ENCODE results near the gene RMDN2. TPM values are rescaled to one million over a fixed set of nuclear protein-coding genes. Genes with fewer than 3 reads are reported as not detected.
"Not testable (repeated sequence)": the region's sequence is repeated elsewhere in the genome, so short reads cannot be mapped to it uniquely, and the experiment has no call there.

RMDN2 gene
- total and polyA plus RNA-seq, 3 experiments from 2014 or later, result 4.1 to 6.3 (median 4.2) TPM

DNA sequence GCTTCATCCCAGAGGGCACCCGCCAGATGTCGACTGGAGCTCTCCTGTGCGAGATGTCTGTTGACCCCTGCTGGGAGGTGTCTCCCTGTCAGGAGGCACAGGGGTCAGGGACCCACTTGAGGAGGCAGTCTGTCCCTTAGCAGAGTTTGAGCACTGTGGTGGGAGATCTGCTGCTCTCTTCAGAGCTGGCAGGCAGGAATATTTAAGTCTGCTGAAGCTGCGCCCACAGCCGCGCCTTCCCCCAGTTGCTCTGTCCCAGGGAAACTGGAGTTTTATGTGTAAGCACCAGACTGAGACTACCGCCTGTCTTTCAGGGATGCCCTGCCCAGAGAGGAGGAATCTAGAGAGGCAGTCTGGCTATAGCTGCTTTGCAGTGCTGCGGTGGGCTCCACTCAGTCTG, 16.2 kb downstream of the RMDN2 start:
- H3K4me1 ChIP-seq (ENCODE audit: insufficient read depth, low read length); H3K27ac Mint-ChIP-seq; CTCF ChIA-PET; H3K4me3 ChIP-seq (ENCODE audit: low read length); H3K36me3 ChIP-seq (ENCODE audit: insufficient read depth, low read length); H3K4me3 Mint-ChIP-seq; H3K27me3 ChIP-seq (ENCODE audit: insufficient read depth, low read length, poor library complexity, severe bottlenecking); H3K4me1 Mint-ChIP-seq; POLR2A ChIA-PET; DNase-seq; H3K9me3 ChIP-seq (ENCODE audit: low read length); H3K27ac ChIP-seq (ENCODE audit: low read depth, low read length): not testable (repeated sequence)
- H3K36me3 Mint-ChIP-seq, result peaks cover 0 to 38% (median 11%) of the 10 kb centered on the region in 3 donors
- peaks cover 8 to 26% (median 21%) of the 10 kb centered on the region in 5 donors for H3K9me3 Mint-ChIP-seq
- H3K27me3 Mint-ChIP-seq, result peaks cover 0 to 11% of the 10 kb centered on the region in 2 donors

DNA sequence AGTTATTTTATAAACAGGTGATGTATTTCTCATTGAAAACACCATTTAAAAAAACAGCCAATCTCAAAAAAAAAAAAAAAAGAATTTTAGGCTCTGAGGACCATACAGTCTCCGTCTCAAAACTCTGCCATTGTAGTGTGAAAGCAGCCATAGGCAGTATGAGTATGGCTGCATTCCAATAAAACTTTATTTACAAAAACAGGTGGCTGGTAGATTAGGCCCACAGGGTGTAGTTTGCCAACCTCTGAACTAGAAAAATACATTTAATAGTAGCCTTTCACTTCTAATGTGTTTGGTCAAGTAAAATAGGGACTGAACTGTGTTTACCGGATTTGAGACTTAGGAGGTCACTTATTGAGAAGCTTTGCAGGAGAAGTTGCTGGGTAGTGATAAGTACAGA, 19.2 kb downstream of the RMDN2 start:
- H3K4me1 ChIP-seq (ENCODE audit: insufficient read depth, low read length), result no peaks in the 10 kb centered on the region
- Mint-ChIP-seq H3K27me3 (peaks cover 0 to 7% of the 10 kb centered on the region in 2 donors), H3K4me3 (no peak overlapping the region), H3K27ac (no peak overlapping the region), H3K4me1 (peaks cover 0 to 4% (median 0%) of the 10 kb centered on the region in 3 donors), H3K36me3 (peaks cover 0 to 19% (median 4%) of the 10 kb centered on the region in 3 donors), H3K9me3 (peaks cover 0 to 12% (median 8%) of the 10 kb centered on the region in 5 donors)
- no peak overlapping the region for H3K4me3 ChIP-seq (ENCODE audit: low read length)
- no peak for DNase-seq
- no peak overlapping the region for H3K27ac ChIP-seq (ENCODE audit: low read depth, low read length)
- H3K9me3 ChIP-seq (ENCODE audit: low read length), result no peaks in the 10 kb centered on the region
- CTCF ChIA-PET, result no interaction called here
- H3K36me3 ChIP-seq (ENCODE audit: insufficient read depth, low read length), result no peaks in the 10 kb centered on the region
- POLR2A ChIA-PET, result no interaction called here
- H3K27me3 ChIP-seq (ENCODE audit: insufficient read depth, low read length, poor library complexity, severe bottlenecking), result no peaks in the 10 kb centered on the region

DNA sequence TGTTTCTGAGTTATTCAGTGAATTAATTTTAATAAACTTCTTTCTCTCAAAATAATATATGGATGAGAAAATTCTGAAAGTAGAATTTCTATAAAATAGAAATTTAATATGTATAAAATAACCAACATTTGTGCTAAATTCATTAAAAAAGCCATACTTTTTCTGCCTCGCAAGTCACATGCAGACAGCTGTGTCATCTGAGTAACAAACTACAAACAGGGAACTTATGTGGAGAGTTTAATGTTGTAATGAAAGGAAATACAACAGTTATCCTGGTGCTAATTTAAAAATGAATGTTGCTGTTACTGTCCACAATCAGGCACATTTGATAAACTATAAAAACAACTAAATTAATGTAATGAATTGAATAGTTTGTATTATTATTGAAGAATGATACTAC, 22.2 kb downstream of the RMDN2 start:
- Mint-ChIP-seq H3K4me3 (no peak overlapping the region), H3K27me3 (peaks cover 0 to 2% of the 10 kb centered on the region in 2 donors), H3K27ac (no peak overlapping the region), H3K36me3 (peaks cover 0 to 3% (median 0%) of the 10 kb centered on the region in 3 donors), H3K9me3 (no peaks in the 10 kb centered on the region), H3K4me1 (no peaks in the 10 kb centered on the region)
- CTCF ChIA-PET, result no interaction called here
- H3K9me3 ChIP-seq (ENCODE audit: low read length), result no peaks in the 10 kb centered on the region
- POLR2A ChIA-PET, result no interaction called here
- H3K27ac ChIP-seq (ENCODE audit: low read depth, low read length), result no peak overlapping the region
- H3K27me3 ChIP-seq (ENCODE audit: insufficient read depth, low read length, poor library complexity, severe bottlenecking), result no peaks in the 10 kb centered on the region
- DNase-seq, result no peak
- no peaks in the 10 kb centered on the region for H3K4me1 ChIP-seq (ENCODE audit: insufficient read depth, low read length)
- H3K36me3 ChIP-seq (ENCODE audit: insufficient read depth, low read length), result no peaks in the 10 kb centered on the region
- no peak overlapping the region for H3K4me3 ChIP-seq (ENCODE audit: low read length)

DNA sequence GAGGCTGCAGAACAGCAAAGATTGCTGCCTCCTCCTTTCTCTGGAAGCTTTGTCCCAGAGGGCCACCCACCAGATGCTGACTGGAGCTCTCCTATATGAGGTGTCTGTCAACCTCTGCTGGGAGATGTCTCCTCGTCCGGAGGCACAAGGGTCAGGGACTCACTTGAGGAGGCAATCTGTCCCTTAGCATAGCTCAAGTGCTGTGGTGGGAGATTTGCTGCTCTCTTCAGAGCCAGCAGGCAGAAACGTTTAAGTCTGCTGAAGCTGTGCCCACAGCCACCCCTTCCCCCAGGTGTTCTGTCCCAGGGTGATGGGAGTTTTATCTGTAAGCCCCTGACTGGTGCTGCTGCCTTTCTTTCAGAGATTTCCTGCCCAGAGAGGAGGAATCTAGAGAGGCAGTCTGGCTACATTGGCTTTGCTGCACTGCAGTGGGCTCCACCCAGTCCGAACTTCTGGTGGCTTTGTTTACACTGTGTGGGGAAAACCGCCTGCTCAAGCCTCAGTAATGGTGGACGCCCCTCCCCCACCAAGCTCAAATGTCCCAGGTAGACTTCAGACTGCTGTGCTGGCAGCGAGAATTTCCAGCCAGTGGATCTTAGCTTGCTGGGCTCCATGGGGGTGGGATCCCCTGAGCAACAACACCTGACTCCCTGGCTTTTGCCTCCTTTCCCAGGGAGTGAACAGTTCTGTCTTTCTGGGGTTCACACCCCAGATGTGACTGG, 37.1 kb downstream of the RMDN2 start:
- H3K4me3 ChIP-seq (ENCODE audit: low read length); H3K27me3 ChIP-seq (ENCODE audit: insufficient read depth, low read length, poor library complexity, severe bottlenecking); H3K9me3 ChIP-seq (ENCODE audit: low read length); H3K4me1 ChIP-seq (ENCODE audit: insufficient read depth, low read length); H3K27ac ChIP-seq (ENCODE audit: low read depth, low read length); H3K4me3 Mint-ChIP-seq; DNase-seq; POLR2A ChIA-PET; CTCF ChIA-PET; H3K27ac Mint-ChIP-seq; H3K4me1 Mint-ChIP-seq; H3K36me3 ChIP-seq (ENCODE audit: insufficient read depth, low read length): not testable (repeated sequence)
- H3K36me3 Mint-ChIP-seq, result peaks cover 7 to 69% (median 16%) of the 10 kb centered on the region in 3 donors
- peaks cover 6 to 25% of the 10 kb centered on the region in 2 donors for H3K27me3 Mint-ChIP-seq
- peaks cover 16 to 52% (median 29%) of the 10 kb centered on the region in 5 donors for H3K9me3 Mint-ChIP-seq

DNA sequence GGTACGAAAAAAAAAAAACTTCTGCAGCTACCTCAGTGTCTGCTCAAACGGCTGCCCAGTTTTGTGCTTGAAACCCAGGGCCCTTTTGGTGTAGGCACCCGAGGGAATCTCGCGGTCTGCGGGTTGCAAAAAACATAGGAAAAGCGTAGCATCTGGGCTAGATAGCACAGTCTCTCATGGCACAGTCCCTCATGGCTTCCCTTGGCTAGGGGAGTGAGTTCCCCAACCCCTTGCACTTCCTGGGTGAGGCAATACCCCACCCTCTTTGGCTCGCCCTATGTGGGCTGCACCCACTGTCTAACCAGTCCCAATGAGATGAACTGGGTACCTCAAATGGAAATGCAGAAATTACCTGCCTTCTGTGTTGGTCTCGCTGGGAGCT, 37.6 kb downstream of the RMDN2 start:
- DNase-seq; H3K27ac Mint-ChIP-seq; H3K27me3 ChIP-seq (ENCODE audit: insufficient read depth, low read length, poor library complexity, severe bottlenecking); H3K4me3 ChIP-seq (ENCODE audit: low read length); H3K9me3 ChIP-seq (ENCODE audit: low read length); POLR2A ChIA-PET; H3K27ac ChIP-seq (ENCODE audit: low read depth, low read length); H3K4me1 Mint-ChIP-seq; CTCF ChIA-PET; H3K4me3 Mint-ChIP-seq; H3K4me1 ChIP-seq (ENCODE audit: insufficient read depth, low read length); H3K36me3 ChIP-seq (ENCODE audit: insufficient read depth, low read length): not testable (repeated sequence)
- peaks cover 6 to 25% of the 10 kb centered on the region in 2 donors for H3K27me3 Mint-ChIP-seq
- H3K36me3 Mint-ChIP-seq, result peaks cover 5 to 67% (median 16%) of the 10 kb centered on the region in 3 donors
- H3K9me3 Mint-ChIP-seq, result peaks cover 16 to 48% (median 29%) of the 10 kb centered on the region in 5 donors

DNA sequence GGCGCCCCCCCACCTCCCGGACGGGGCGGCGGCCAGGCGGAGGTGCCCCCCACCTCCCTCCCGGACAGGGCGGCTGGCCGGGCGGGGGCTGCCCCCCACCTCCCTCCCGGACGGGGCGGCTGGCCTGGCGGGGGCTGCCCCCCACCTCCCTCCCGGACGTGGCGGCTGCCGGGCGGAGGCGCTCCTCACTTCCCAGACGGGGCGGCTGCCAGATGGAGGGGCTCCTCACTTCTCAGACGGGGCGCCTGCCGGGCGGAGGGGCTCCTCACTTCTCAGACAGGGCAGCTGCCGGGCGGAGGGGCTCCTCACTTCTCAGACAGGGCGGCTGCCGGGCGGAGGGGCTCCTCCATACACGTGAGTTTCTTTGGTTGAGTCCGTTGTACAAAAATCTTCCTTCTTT, 38.8 kb downstream of the RMDN2 start:
- peaks cover 5 to 57% (median 16%) of the 10 kb centered on the region in 3 donors for H3K36me3 Mint-ChIP-seq
- H3K27me3 Mint-ChIP-seq, result peaks cover 6 to 22% of the 10 kb centered on the region in 2 donors
- H3K4me3 Mint-ChIP-seq; POLR2A ChIA-PET; H3K27ac Mint-ChIP-seq; H3K27me3 ChIP-seq (ENCODE audit: insufficient read depth, low read length, poor library complexity, severe bottlenecking); H3K4me3 ChIP-seq (ENCODE audit: low read length); H3K27ac ChIP-seq (ENCODE audit: low read depth, low read length); H3K36me3 ChIP-seq (ENCODE audit: insufficient read depth, low read length); H3K4me1 Mint-ChIP-seq; DNase-seq; CTCF ChIA-PET; H3K4me1 ChIP-seq (ENCODE audit: insufficient read depth, low read length); H3K9me3 ChIP-seq (ENCODE audit: low read length): not testable (repeated sequence)
- peaks cover 16 to 37% (median 29%) of the 10 kb centered on the region in 5 donors for H3K9me3 Mint-ChIP-seq

DNA sequence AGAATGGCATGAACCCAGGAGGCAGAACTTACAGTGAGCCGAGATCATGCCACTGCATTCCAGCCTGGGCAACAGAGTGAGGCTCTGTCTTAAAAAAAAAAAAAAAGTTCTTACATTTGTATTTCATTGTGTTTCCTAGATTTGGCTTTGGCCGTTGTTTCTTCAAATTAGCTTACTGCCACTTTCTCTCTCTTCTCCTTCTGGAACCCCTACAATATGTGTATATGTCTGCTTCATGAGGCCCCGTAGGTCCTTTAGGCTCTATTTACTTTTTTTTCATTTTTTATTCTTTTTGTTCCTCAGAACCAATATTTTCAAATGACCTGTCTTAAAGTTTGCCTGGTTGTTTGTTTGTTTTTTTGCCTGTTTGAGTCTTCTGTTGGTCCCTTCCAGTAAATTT, 41.2 kb downstream of the RMDN2 start:
- POLR2A ChIA-PET, result no interaction called here
- peaks cover 8 to 17% (median 11%) of the 10 kb centered on the region in 5 donors for H3K9me3 Mint-ChIP-seq

DNA sequence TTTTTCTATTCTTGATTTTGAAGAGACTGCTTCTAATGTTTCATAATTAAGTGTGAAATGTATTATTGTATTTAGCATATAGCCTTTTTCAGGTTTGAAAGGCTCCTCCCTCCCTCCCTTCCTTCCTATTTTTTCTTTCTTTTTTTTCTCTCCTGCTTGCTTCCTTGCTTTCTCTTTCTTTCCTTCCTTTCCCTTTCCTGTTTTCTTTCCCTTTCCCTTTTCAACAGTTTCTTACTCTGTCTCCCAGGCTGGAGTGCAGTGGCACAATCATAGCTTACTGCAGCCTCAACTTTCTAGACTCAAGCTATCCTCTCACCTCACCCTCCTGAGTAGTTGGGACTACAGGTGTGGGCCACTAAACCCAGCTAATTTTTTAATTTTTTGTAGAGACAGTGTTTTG, 44.6 kb downstream of the RMDN2 start:
- CTCF ChIA-PET, result no interaction called here
- Histone ChIP-seq H3K4me3 (ENCODE audit: low read length) (no peak overlapping the region), H3K4me1 (ENCODE audit: insufficient read depth, low read length) (no peaks in the 10 kb centered on the region), H3K36me3 (ENCODE audit: insufficient read depth, low read length) (no peaks in the 10 kb centered on the region), H3K9me3 (ENCODE audit: low read length) (no peaks in the 10 kb centered on the region), H3K27ac (ENCODE audit: low read depth, low read length) (no peak overlapping the region), H3K27me3 (ENCODE audit: insufficient read depth, low read length, poor library complexity, severe bottlenecking) (no peaks in the 10 kb centered on the region)
- Mint-ChIP-seq H3K9me3 (peaks cover 7 to 10% (median 8%) of the 10 kb centered on the region in 5 donors), H3K27ac (no peak overlapping the region), H3K4me3 (no peak overlapping the region), H3K36me3 (peaks cover 5 to 23% (median 7%) of the 10 kb centered on the region in 3 donors), H3K4me1 (no peaks in the 10 kb centered on the region), H3K27me3 (peaks cover 4 to 10% of the 10 kb centered on the region in 2 donors)
- POLR2A ChIA-PET, result no interaction called here
- DNase-seq, result no peak

More for the DNA sequence above, 41.2 kb downstream of the RMDN2 start:
- no peaks in the 10 kb centered on the region for H3K27me3 ChIP-seq (ENCODE audit: insufficient read depth, low read length, poor library complexity, severe bottlenecking)
- H3K27ac ChIP-seq (ENCODE audit: low read depth, low read length), result no peak overlapping the region
- H3K27ac Mint-ChIP-seq, result no peak overlapping the region
- no peak overlapping the region for H3K4me3 Mint-ChIP-seq
- no peak overlapping the region for H3K4me3 ChIP-seq (ENCODE audit: low read length)
- CTCF ChIA-PET, result no interaction called here
- H3K4me1 Mint-ChIP-seq, result no peaks in the 10 kb centered on the region
- H3K9me3 ChIP-seq (ENCODE audit: low read length), result no peaks in the 10 kb centered on the region
- no peaks in the 10 kb centered on the region for H3K4me1 ChIP-seq (ENCODE audit: insufficient read depth, low read length)
- peaks cover 4 to 9% of the 10 kb centered on the region in 2 donors for H3K27me3 Mint-ChIP-seq
- H3K36me3 Mint-ChIP-seq, result peaks cover 5 to 34% (median 7%) of the 10 kb centered on the region in 3 donors
- H3K36me3 ChIP-seq (ENCODE audit: insufficient read depth, low read length), result no peaks in the 10 kb centered on the region
- DNase-seq, result no peak

Data from CD8-positive, alpha-beta memory T cell (primary cell).